Body of pancreas (tissue), 4 donors: ENCODE data around the gene NDUFAF4.

Source experiments
- CTCF ChIP-seq, 7 experiments: fragments of 450-650 bp in 4 of 7; fragments of 200-600 bp in 3 of 7; sonication (generic) in 3 of 7; IDR thresholded peaks; one replicate each; pipeline ENCODE4 v1.5.1; 2016 to 2019; ENCODE audit warnings: antibody characterized with exemption in 7 of 7
- POLR2A ChIP-seq, 3 donors: fragments of 450-650 bp; IDR thresholded peaks; one replicate each; pipeline ENCODE4 v1.6.1; 2016; ENCODE audit warnings: antibody characterized with exemption in 3 of 3, mild to moderate bottlenecking in 2 of 3

- TF ChIP-seq CTCF (IDR thresholded peaks at IDR 0.05) (no peak), POLR2A (IDR thresholded peaks at IDR 0.05) (no peak)
These were observed 25.7 kb upstream of the NDUFAF4 start for GRCh38 chr6:96923400-96923799.
